ENCODE measurements around the gene CDK18.
"Not testable (repeated sequence)": the region's sequence is repeated elsewhere in the genome, so short reads cannot be mapped to it uniquely, and the experiment has no call there.

Gene CDK18

DNA sequence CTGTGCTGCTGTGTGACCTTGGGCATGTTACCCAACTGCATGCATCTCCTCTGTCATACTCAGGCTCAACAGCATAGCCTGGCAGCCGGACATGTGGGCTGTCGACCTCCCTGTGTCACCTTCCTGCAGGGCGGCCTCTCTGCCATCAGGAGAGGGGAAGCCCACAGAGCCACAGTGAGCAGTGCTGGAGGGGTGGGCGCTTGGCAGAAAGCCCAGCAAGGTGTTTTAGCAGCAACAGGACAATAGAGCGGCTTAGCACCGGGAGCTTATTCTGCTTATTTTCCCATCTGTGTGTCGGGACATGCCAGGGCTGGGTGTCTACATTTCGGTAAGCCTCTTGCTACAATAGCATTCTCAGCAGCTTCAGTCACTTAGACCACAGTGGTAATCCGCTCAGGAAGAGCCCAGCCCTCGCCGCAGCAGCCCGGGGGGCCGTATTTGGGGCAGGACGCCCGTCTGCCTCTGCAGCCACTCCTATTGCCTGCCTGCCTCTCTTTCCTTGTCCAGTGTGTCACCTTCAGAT is 22.8 kb upstream of the CDK18 start:
- no peak for DNase-seq

DNA sequence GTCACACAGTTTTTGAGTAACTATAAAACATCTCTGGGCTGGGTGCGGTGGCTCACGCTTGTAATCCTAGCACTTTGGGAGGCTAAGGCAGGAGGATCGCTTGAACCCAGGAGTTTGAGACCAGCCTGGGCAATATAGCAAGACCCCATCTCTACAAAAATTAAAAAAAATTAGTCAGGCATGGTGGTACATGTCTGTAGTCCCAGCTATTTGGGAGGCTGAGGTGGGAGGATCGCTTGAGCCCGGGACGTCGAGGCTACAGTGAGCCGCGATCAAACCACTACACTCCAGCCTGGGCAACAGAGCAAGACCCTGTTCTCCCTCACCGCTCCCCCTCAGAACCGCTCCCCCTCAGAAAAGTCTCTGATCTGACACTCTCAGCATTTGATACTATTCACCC is 21.9 kb upstream of the CDK18 start:
- DNase-seq = not testable (repeated sequence)

DNA sequence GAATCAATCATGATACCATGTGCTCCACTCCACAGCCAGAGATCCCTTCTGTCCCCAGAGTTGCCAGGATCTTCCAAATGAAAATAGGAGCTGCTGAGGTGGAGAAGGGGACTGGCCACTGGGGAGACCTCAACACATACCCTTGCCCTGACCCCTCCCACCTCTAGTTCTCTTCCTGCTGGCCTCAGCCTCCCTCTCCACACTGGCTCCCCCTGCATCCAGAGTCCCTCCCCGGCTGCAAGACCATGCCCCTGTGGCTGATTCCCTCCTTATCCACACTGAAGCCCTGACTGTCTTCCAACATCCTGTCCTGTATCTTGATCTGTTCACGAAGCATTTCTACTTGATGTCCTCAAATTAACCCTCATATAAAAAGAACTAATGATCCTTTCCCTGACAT is 21.1 kb upstream of the CDK18 start:
- no peak for DNase-seq

DNA sequence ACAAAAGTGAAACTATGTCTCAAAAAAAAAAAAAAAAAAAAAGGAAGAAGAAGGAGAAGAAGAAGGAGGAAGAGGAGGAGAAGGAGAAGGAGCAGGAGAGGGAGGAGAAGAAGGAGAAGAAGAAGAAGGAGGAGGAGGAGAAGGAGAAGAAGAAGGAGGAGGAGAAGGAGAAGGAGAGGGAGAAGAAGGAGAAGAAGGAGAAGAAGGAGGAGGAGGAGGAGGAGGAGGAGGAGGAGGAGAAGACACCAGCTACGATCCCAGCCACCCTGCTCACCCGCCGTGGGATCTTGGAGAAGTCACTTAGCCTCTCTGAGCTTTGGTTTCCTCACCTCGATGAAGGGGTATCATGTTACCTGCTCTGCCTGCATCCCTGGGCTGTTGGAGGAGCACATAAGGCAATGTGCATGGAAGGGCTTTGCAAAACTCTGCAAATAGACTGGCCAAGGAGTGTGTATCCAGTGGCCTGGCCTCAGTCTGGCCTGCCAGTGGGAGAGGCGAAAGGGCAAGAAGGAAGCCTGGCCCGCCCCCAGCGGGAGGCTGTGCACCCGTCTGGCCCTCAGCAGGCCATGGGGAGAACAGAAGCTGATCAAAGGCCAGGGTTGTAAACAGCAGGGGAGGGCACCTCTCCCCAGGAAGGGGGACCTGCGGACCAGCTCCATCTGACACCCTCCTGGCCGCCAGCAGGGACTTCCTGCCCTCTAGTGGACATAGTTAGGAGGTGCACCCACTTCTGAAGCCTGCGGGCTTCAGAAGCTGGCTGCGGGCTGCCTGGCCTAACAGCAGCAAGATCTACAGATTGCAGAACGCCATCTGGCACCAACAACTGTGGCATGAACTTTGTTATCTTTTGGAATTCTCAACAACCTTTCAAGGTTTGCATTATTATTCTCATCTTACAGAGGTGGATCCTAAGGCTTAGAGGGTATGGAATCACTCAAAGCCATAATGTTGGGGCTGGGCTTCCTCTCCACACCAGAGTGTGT is 19.2 kb upstream of the CDK18 start:
- DNase-seq = peak; percentile 52

DNA sequence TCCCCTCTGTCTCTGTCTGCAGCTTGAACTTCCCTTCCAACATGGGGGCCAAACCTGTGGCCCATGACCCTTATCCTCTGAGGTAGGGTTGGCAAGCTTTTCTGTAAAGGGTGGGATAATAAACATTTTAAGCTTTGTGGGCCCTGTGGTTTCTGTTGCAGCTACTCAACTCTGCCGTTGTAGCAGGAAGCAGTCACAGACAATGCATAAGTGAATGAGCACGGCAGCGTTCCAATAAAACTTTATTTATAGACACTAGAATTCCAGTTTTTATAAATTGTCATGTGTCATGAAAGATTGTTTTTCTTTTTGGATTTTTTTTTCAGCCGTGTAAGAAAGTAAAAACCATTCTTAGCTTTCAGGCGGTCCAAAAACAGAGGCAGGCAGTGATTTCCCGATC is 18.2 kb upstream of the CDK18 start:
- no peak for DNase-seq

DNA sequence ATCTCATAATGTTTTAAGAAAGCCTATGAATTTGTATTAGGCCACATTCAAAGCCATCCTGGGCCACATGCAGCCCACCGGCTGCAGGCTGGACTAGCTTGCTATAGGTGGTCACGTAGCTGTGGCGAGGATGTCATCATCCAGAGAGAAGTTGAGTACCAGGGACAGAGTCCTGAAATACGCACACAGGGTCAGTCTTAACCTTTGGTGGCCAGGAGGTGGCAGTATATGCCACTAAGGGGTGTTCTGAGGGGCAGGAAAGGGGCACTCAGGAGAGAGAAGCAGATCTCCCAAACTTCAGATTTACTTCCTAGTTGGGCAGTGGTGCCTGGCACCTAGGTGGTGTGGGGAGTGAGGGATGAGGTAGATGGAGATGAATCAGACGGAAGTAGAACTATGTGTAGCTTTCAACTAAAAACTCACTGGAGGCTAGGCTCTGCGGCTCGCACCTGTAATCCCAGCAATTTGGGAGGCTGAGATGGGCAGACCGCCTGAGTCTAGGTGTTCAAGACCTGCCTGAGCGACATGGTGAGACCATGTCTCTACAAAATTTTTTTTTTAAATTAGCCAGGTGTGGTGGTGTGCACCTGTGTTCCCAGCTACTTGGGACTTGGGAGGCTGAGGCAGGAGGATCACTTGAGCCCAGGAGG is 16.3 kb upstream of the CDK18 start:
- peak; percentile 52 for DNase-seq

DNA sequence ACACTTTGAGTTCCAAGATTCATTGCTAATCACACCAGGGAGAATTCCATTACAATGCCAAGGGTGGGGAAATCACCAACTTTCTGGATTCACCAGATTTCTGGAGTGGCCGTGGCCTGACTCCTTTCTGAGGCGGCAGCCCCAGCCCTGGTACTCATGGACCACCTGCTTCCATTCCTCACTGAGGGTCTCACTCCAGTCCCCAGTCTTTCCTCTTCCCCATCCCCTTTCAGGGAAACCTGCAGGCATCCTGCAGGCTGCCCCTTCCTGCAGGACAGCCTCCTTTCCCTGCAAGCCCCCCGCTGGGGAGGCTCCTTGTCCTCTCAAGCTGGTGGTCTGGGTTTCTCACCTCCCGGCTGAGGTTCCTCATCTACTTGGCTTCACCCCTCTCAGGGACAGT is 12.7 kb upstream of the CDK18 start:
- no peak for DNase-seq

DNA sequence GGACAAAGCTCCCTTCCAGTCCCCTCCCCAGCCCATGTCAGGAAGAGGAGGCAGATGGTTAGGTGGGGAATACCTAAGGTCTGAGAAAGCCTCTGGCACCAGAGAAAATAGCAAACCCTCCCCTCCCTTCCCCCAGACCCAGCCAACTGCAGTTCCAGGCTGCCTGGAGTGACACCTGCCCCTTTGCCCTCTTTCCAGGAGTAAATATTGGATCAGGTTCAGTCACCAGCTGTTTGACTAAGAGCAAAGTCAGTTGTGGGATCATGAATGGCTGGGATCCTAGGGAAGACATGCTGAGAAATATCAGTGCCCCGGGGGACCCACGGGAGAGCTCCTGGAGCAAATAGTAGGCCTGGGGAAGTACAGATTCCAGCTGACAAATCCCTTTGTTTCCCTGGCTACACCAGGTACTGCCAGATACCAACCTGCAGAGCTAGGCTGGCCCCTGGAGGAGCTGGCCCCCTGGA is 12.2 kb upstream of the CDK18 start:
- no peak for DNase-seq

DNA sequence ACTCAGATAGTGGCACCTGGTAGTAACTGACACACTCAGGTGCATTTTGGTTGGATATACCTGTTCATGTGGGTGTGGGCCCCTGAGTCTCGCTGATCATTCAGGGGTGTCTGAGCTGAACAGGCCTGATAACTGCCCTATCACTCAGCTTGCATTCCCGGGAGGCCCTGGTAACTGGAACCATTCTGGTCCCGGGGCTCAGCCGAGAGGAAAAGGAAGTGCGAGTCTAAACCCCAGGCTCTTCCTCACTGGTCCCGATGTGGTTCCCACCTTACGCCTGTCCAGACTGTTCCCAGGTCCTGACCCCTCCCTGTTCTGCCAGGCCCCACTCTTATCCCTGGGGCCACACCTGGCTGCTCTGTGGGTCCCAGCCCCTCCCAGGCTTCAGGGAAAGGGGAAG is 11.7 kb upstream of the CDK18 start:
- no peak for DNase-seq

DNA sequence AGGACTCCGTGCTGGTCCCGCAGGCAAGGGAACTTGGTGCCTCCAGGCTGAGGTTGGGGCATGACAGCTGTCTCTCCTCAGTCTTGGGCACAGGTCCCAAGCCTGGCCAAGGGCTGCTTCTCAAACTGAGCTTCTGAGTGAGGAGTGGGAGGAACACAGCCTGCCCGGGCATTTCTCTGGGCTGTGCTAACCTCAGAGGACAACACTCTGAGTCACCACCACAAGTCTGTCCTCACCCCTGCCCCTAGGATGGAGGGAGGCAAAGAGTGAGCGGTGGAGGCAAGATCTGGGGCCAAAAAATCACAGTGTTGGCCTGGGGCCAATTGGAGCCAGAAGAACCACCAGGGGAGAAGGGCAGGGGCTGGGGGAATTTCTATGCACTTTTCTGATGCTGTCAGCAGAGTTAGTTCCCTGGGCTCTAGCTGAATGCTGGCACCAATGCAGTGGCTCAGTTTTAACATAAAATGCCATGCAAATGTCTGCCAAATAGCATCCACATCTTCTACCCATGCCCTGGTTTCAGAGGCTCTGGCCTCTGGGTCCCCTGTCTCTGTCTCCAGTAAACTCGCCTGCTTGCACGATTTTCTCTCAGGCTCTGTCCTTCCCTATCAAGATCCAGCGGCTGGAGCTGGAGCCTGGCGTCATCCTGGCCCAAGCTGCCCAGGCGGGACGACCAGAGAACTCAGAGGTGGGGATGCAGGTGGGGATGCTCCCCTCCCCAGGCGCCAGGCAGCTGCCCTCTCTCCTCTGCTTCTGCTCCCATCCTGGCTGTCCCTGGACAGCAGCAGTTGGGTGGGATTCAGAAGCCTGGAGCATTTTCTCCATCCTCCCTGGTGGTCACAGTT is 11.0 kb upstream of the CDK18 start:
- DNase-seq = no peak

DNA sequence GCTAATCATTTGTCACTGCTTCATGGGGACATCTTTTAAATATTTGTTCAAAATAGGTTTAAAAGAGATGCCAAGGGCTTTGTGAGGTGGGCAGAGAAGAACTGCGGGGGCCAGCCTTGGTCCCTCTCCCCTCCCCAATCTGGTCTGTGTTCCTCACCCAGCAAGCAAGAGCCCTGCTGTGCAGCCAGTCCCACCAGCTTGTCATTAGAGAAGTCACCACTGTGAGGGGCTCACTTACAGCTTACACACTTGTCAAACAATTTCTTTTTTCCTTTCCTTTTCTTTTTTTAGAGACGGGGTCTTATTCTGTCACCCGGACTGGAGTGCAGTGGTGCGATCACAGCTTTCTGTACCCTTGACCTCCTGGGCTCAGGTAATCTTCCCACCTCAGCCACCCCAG is 10.4 kb upstream of the CDK18 start:
- no peak for DNase-seq

DNA sequence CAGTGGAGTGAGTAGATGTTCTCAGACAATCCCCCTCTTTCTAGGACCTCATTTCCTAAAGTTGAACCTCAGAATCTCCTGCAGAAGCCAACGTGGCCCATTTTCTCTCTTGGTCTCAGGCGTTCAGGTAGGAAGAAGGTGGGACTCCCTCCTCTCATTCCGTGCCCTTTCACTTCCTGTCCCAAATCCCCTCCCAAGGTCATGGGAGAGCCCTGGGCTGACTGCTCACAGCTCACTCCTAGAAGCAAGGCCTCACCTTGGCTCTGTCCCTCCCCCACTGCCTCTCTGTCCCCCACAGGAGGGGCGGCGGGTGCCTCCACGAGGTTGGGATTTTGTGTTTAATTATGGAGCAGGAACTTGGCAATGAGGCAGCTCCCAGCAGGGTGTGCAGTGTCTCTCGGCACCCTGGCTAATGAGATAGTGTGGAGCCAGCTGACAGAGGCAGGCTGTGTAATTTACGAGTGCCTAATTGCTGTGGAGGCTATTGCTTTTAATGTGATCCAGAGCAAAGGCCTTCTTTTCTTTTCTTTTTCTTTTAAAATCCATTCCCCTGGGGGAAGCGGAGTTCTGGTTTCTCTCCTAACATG is 9.1 kb upstream of the CDK18 start:
- no peak for DNase-seq

DNA sequence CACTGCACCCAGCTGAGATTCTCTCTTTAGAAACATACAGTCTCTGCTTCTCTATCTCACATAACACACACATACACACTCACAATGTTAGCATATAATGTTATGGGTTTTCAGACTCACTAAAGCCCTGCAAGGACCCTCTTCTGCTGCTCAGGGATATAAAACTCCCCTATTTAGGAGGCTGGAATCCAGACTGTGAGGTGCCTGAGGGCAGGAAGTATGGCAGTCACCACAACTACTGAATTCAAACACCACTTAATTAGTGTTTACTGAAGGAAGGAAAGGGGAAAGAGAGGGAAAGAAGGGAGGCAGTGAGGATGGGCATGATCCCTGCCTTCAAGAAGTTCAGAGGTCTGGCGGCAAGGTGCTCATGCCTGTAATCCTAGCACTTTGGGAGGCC is 7.8 kb upstream of the CDK18 start:
- DNase-seq = no peak

DNA sequence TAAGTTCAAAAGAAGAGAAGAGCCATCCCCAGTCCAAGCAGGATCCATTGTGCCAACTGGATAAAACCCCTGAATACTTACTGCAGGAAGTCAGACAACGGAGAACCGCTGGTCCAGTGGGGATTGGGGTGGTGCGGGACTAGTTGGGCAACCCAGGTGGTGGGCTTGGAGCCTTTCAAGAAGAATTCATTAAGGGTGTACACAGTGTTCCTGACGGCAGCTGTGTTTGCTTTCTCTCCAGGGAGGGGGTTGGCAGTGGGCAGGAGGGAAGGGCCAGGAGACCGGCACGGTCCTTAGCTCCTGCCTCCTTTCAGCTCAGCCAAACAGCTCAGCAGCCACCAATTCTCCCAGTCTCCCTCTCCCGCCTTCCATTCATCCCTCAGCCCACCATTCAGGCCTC is 7.1 kb upstream of the CDK18 start:
- no peak for DNase-seq

DNA sequence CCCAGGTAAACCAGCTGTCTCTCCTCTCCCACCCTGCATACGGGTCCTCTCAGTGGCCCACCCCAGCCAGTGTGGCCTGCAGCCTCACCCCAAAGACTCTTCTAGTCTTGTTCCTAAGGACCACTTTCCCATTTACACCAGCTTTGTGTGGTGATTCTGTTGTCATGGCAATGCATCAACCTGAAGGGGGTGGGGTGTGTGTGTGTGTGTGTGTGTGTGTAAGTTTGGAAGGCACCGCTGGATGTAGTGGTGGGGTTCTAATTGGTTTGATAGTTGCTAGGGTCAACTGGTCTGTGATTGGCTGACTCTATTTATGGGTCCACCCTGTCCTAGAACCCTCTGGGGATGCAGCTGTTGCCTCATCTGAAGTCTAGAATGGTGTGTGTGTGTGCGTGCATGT is 4.7 kb upstream of the CDK18 start:
- DNase-seq = no peak

DNA sequence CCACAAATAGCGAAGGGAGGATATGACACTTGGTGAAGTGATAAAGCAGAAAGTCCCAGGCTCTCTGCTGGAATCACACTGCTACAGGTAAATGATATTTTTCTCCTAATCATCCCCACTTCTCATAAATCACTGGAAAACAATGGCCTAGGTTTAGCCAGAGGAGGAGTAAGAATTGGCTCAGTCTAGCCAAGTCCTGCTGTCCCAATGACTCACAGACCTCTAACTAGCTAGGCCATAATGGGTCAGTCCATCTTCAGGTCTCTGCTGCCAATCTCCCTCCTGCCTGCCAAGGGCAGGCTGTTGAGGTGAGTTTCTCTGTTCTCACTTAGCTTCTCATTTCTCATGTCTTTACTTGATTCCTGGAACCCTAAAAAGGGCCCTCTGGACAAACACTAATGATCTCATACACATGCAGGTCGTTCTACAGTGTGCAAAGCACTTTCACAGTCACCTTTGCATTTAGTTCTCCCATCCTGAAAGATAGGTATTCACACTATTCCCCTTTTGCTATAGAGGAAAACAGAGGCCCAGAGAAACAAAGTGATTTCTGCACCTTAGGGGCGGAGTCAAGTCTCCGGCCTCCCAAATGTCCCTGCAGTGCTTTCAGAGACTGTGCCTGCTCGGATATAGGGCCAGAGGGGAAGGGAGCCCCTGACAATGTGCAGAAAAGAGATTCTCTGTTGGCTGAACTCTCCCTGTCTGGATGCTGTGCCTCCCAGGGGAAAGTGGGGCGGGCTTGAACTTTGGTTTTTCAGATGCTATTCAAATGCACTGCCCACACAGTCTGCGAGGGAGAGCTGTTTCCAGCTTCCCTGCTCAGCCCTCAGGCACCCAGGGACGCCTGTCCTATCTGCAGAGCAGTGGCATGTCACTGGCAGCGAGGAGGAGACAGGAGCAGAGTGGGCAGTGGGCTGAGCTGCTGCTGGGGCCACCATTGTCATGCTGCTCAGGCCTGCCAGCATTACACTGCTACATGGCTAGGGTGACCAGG is 3.9 kb upstream of the CDK18 start:
- DNase-seq = no peak

DNA sequence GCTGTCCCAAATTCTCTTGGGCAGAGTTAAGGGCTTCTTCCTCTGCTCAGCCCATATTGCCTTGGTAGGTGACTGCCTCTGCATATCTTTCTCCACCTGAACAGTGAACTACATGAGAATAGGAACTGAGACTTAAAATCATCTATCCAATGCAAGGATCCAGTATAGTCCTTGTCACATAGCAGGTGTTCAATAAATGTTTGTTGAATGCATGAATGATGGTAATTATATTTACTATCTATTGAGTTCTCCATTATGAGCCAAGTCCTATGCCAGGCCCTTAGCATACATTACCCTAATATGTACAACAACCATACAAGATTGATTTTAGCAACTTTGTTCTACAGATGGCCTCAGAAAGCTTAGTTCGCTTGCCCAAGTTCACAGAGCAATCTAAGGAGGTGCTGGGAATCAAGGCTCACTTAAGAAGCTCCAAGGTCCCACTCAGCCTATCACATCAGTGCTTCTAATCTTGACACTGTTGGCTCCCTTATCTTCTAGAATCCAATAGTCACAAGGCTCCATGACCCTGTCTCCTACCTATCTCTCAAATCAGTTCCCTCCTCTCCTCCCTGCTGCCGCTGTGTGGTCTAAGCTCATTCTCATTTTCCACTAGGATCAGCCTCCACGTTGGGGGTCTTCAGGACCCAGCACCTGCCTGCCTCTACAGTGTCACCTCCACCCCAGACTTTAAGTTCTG is 2.2 kb upstream of the CDK18 start:
- no peak for DNase-seq

DNA sequence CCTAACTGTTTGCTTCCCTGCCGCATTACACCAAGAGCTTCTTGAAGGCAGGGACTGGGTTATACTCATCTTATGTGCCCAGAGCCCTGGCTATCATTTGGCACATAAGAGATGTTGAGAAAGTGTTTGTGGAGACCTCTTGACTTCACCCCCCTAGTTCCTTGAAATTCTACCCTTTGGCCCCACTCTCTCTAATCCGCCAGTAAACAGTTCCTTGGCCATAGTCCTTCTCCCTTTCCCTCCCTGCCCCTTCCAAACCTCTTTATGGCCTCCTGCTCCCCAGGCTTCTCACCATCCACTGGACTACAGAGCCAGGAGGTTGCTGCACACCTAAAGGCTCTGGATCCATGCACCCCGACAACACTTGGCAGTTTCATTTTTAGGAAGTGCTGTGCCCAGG is 1.5 kb upstream of the CDK18 start:
- no peak for DNase-seq

DNA sequence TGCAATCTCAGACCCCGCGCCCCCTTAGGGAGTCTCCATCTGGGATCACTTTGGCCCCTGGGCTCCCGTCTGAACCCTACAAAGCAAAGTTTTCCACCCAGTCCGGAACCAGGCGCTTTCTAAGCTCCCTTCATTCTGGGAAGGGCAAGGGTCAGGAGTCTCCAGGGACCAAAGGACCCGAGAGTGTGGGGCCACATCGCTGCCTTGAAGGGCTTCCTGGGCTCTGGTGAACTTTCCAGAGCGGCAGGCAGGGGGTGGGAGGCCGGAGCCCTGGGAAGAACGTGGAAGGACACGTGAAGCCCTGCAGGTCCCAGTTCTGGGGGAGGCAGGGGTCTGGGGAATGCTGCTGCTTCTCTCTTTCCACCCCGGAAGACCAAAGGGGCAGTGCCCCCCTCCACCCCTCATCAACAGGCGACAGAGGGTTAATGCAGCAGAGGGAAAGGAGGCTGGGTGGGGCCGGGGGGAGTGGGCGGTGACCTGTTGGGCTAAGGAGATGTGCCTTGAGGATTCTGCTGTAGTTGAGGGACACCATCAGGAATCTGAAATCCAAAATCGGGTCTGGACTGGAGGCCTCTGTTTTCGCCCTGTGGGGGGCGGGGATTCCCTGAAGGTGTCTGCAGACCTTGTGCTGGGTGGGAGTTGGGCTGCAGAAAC is 734 bp downstream of the CDK18 start:
- DNase-seq = no peak

DNA sequence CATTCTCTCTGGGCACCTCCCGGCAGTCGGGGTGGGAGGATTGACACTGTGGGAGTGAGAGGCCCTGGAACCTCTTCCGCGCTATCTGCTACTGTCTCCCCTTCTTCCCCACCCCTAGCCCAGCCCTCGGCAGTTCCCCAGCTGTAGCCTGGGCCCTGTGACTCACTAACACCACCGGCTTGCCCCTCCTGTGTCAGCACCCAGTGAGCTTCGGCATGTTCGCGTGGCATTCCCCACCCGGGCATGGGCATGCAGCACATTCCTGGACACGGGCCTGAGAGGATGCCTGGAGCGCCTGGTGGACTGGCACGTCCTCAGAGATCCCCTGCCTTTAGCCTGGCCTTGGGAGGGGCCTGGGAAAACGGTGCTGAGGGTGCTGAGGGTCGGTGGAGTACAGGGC is 1.3 kb downstream of the CDK18 start:
- DNase-seq = no peak

Measured in GDM1 (cell line).